Measurements from ENCODE around the gene SUPT4H1.

Gene SUPT4H1

GRCh38 chr17:58335779-58336455 is 16.1 kb downstream of the SUPT4H1 start:
- no peak for TF ChIP-seq CTCF (IDR thresholded peaks at IDR 0.05; ENCODE audit: low read length, missing control alignments)
- DNase-seq (ENCODE audit: low read depth): no peak
- no peak overlapping the region for H3K4me3 ChIP-seq (replicated peaks; ENCODE audit: low read depth, low read length)

GRCh38 chr17:58335061-58335731 is 16.8 kb downstream of the SUPT4H1 start:
- no peak for DNase-seq (ENCODE audit: low read depth)
- TF ChIP-seq CTCF (IDR thresholded peaks at IDR 0.05; ENCODE audit: low read length, missing control alignments): no peak
- no peak overlapping the region for H3K4me3 ChIP-seq (replicated peaks; ENCODE audit: low read depth, low read length)

GRCh38 chr17:58334661-58335060 is 17.3 kb downstream of the SUPT4H1 start:
- no peak for DNase-seq (ENCODE audit: low read depth)

GRCh38 chr17:58334256-58334655 is 17.7 kb downstream of the SUPT4H1 start:
- no peak for TF ChIP-seq CTCF (IDR thresholded peaks at IDR 0.05; ENCODE audit: low read length, missing control alignments)
- no peak for DNase-seq (ENCODE audit: low read depth)
- H3K4me3 ChIP-seq (replicated peaks; ENCODE audit: low read depth, low read length): no peak overlapping the region

More at GRCh38 chr17:58334661-58335060, 17.3 kb downstream of the SUPT4H1 start:
- H3K4me3 ChIP-seq (replicated peaks; ENCODE audit: low read depth, low read length): no peak overlapping the region
- TF ChIP-seq CTCF (IDR thresholded peaks at IDR 0.05; ENCODE audit: low read length, missing control alignments): no peak

- TF ChIP-seq CTCF (IDR thresholded peaks at IDR 0.05; ENCODE audit: low read length, missing control alignments): no peak
- DNase-seq (ENCODE audit: low read depth): no peak
- H3K4me3 ChIP-seq (replicated peaks; ENCODE audit: low read depth, low read length): no peak overlapping the region
Observed at GRCh38 chr17:58333736-58334207, 18.2 kb downstream of the SUPT4H1 start.

- DNase-seq (ENCODE audit: low read depth): no peak
- TF ChIP-seq CTCF (IDR thresholded peaks at IDR 0.05; ENCODE audit: low read length, missing control alignments): no peak
- H3K4me3 ChIP-seq (replicated peaks; ENCODE audit: low read depth, low read length): no peak overlapping the region
Observed at GRCh38 chr17:58332778-58333735, 18.9 kb downstream of the SUPT4H1 start.
